Measurements from ENCODE around the gene GPR162.

The GPR162 gene

GRCh38 chr12:6788972-6789924 lies 32.4 kb upstream of the GPR162 start, which contains the start of gene CD4:
Gene CD4, plus strand, starts transcription at chr12:6789528. Its CDS starts 10,611 bp downstream, at chr12:6800139.
- DNase-seq (ENCODE audit: low read depth): no peak

GRCh38 chr12:6790496-6791150 lies 31.0 kb upstream of the GPR162 start:
- DNase-seq (ENCODE audit: low read depth): no peak

GRCh38 chr12:6791931-6792520 lies 29.6 kb upstream of the GPR162 start:
- DNase-seq (ENCODE audit: low read depth): no peak

- no peak for DNase-seq (ENCODE audit: low read depth)
Observed at GRCh38 chr12:6792522-6793201, 29.0 kb upstream of the GPR162 start.

- DNase-seq (ENCODE audit: low read depth): no peak
Observed at GRCh38 chr12:6795088-6795487, 26.5 kb upstream of the GPR162 start.

GRCh38 chr12:6796576-6796975 lies 25.0 kb upstream of the GPR162 start:
- DNase-seq (ENCODE audit: low read depth): no peak

GRCh38 chr12:6799147-6799546 lies 22.5 kb upstream of the GPR162 start:
- no peak for DNase-seq (ENCODE audit: low read depth)

GRCh38 chr12:6807170-6807569 lies 14.5 kb upstream of the GPR162 start:
- no peak for DNase-seq (ENCODE audit: low read depth)

GRCh38 chr12:6809056-6809455 lies 12.6 kb upstream of the GPR162 start:
- no peak for DNase-seq (ENCODE audit: low read depth)

- no peak for DNase-seq (ENCODE audit: low read depth)
Observed at GRCh38 chr12:6810758-6811157, 10.9 kb upstream of the GPR162 start.

GRCh38 chr12:6813363-6813762 lies 8.3 kb upstream of the GPR162 start:
- no peak for DNase-seq (ENCODE audit: low read depth)

- DNase-seq (ENCODE audit: low read depth): no peak
Observed at GRCh38 chr12:6816598-6816997, 5.0 kb upstream of the GPR162 start.

GRCh38 chr12:6817098-6817497 lies 4.5 kb upstream of the GPR162 start:
- no peak for DNase-seq (ENCODE audit: low read depth)

- no peak for DNase-seq (ENCODE audit: low read depth)
Observed at GRCh38 chr12:6817662-6818157, 3.9 kb upstream of the GPR162 start.

- DNase-seq (ENCODE audit: low read depth): no peak
Observed at GRCh38 chr12:6818222-6818621, 3.4 kb upstream of the GPR162 start.

- no peak for DNase-seq (ENCODE audit: low read depth)
Observed at GRCh38 chr12:6818645-6819044, 3.0 kb upstream of the GPR162 start.

- no peak for DNase-seq (ENCODE audit: low read depth)
Observed at GRCh38 chr12:6819106-6820030, 2.3 kb upstream of the GPR162 start.

GRCh38 chr12:6820166-6820565 lies 1.5 kb upstream of the GPR162 start:
- no peak for DNase-seq (ENCODE audit: low read depth)

GRCh38 chr12:6822426-6823135 lies 960 bp downstream of the GPR162 start:
- DNase-seq (ENCODE audit: low read depth): no peak
